WERI-Rb-1 (cell line): ENCODE data around the gene TMPRSS5.
A peak's percentile ranks its signal among the peaks of the same experiment; 100 is the strongest.

Source experiments
- DNase-seq: peaks from one replicate; pipeline ENCODE4 v3.0.0-alpha.2; 2020
- H3K27ac ChIP-seq: fragments of 250-450 bp; sonication (Bioruptor Pico); 2 replicates; pipeline ENCODE4 v1.5.1; 2020; ENCODE audit warnings: mild to moderate bottlenecking, moderate library complexity
- H3K27me3 ChIP-seq: fragments of 250-450 bp; sonication (Bioruptor Pico); 2 replicates; pipeline ENCODE4 v1.5.1; 2021; ENCODE audit warnings: mild to moderate bottlenecking, low read depth, moderate library complexity; ENCODE audit not compliant: insufficient read depth, severe bottlenecking
- H3K36me3 ChIP-seq: fragments of 250-450 bp; sonication (Bioruptor Pico); 2 replicates; pipeline ENCODE4 v1.5.1; 2020; ENCODE audit warnings: mild to moderate bottlenecking, moderate library complexity
- H3K4me3 ChIP-seq: 2 replicates; pipeline ENCODE4 v1.5.1; 2011; ENCODE audit warnings: low read depth, mild to moderate bottlenecking, control low read depth, low read length
- H3K9me3 ChIP-seq: fragments of 250-450 bp; sonication (Bioruptor Pico); 2 replicates; pipeline ENCODE4 v1.5.1; 2021; ENCODE audit warnings: mild to moderate bottlenecking, moderate library complexity; ENCODE audit not compliant: severe bottlenecking
- TF ChIP-seq, protein P1 (sequence below): IDR thresholded peaks from 2 replicates; pipeline ENCODE4 v1.5.1; 2011; ENCODE audit warnings: low read depth, mild to moderate bottlenecking, control low read depth, inconsistent platforms, low read length

TMPRSS5 gene

DNA sequence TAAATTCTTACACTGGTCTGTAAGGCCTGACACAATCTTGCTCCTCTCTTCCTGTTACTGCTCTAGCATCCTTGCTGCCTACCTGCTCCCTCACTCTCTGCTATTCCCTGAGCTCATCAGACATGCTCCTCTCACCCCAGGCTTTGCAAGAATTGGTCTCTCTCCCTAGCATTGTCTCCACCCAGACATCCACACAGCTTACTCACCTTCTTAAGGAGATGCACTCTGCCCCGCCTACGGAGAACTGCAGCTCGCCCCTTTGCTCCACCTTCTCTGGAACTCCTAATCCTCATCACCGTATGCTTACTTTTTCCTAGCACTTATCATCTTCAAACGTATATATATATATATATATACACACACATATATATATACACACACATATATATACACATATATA, 23.3 kb upstream of the TMPRSS5 start:
- H3K27me3 ChIP-seq = no peaks in the 10 kb centered on the region

DNA sequence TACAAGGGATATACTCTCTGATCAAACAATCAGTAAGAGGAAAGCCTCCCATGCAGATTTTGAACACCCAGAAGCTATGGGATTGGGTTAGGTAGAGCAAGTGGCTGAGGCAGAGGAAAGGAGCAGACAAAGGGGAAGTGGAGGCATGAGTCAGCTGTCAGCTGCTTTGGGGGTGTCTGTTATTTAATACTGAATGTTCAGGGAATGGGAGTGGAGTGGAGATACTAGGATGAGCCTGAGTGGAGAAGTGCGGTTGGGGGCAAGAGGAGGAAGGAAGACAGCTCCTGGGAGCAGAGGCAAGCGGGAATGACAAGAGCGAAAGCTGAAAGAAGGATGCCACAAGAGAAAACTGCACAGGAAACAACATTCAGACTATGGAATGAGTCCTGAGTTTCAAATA, 22.7 kb upstream of the TMPRSS5 start:
- no peak for DNase-seq
- H3K4me3 ChIP-seq = no peak overlapping the region
- TF ChIP-seq, protein P1, sequence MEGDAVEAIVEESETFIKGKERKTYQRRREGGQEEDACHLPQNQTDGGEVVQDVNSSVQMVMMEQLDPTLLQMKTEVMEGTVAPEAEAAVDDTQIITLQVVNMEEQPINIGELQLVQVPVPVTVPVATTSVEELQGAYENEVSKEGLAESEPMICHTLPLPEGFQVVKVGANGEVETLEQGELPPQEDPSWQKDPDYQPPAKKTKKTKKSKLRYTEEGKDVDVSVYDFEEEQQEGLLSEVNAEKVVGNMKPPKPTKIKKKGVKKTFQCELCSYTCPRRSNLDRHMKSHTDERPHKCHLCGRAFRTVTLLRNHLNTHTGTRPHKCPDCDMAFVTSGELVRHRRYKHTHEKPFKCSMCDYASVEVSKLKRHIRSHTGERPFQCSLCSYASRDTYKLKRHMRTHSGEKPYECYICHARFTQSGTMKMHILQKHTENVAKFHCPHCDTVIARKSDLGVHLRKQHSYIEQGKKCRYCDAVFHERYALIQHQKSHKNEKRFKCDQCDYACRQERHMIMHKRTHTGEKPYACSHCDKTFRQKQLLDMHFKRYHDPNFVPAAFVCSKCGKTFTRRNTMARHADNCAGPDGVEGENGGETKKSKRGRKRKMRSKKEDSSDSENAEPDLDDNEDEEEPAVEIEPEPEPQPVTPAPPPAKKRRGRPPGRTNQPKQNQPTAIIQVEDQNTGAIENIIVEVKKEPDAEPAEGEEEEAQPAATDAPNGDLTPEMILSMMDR = no peak
- H3K36me3 ChIP-seq = no peaks in the 10 kb centered on the region
- no peaks in the 10 kb centered on the region for H3K9me3 ChIP-seq
- H3K27ac ChIP-seq = no peak overlapping the region
- no peaks in the 10 kb centered on the region for H3K27me3 ChIP-seq

More for the DNA sequence above, 23.3 kb upstream of the TMPRSS5 start:
- TF ChIP-seq, protein P1 = no peak
- no peak overlapping the region for H3K4me3 ChIP-seq
- H3K9me3 ChIP-seq = no peaks in the 10 kb centered on the region
- no peak overlapping the region for H3K27ac ChIP-seq
- no peaks in the 10 kb centered on the region for H3K36me3 ChIP-seq
- peak; percentile 36 for DNase-seq

DNA sequence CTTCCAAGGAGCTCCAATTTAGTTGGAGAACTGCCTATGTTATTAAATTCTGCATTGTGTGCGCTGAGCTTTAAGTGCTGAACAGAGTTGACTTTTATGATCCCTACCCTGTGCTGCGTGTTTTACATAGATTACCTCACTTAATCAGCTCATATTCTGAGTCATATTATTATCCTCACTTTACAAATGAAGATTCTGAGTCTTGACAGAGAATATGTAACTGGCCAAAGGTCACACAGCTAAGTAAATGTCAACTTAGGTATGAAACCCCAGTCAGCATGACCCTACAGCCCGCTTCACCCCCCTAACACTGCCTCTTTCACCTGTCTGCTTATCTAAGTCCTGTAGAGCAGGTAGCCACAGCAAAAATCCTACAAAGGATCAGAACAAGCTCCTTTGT, 19.8 kb upstream of the TMPRSS5 start:
- TF ChIP-seq, protein P1 = no peak
- H3K4me3 ChIP-seq = no peak overlapping the region
- H3K36me3 ChIP-seq = no peaks in the 10 kb centered on the region
- no peaks in the 10 kb centered on the region for H3K9me3 ChIP-seq
- no peaks in the 10 kb centered on the region for H3K27me3 ChIP-seq
- no peak for DNase-seq
- H3K27ac ChIP-seq = no peak overlapping the region

GRCh38 chr11:113725407-113725806, 19.3 kb upstream of the TMPRSS5 start:
- Histone ChIP-seq H3K9me3 (no peaks in the 10 kb centered on the region), H3K36me3 (no peaks in the 10 kb centered on the region), H3K27ac (no peak overlapping the region), H3K27me3 (no peaks in the 10 kb centered on the region), H3K4me3 (no peak overlapping the region)
- no peak for DNase-seq
- TF ChIP-seq, protein P1 = no peak

GRCh38 chr11:113724778-113725177, 18.7 kb upstream of the TMPRSS5 start:
- Histone ChIP-seq H3K4me3 (no peak overlapping the region), H3K27me3 (no peaks in the 10 kb centered on the region), H3K9me3 (no peaks in the 10 kb centered on the region), H3K36me3 (0 out of 2 replicates have a peak, but pooled peaks cover 2% of the 10 kb centered on the region), H3K27ac (no peak overlapping the region)
- TF ChIP-seq, protein P1 = no peak
- DNase-seq = no peak

DNA sequence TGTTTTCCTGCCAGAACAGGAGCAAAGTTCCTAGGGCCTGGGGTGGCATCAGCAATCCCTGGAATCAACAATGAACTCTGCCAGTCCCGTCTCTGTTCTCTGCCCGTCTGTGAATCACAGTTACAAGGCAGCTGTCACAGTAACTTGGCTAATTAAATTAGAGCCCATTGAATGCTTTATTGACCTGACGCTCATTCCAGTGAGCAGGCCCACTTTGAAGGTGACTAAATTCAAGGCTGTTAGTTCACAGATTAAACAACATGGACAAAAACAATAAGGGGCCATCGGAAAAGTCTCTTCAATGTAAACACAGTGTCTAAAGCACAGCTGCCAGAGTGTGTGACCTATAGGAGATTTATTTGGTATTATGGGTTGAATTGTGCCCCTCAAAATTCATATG, 17.7 kb upstream of the TMPRSS5 start:
- no peak for DNase-seq
- no peak overlapping the region for H3K4me3 ChIP-seq
- H3K9me3 ChIP-seq = no peaks in the 10 kb centered on the region
- H3K27ac ChIP-seq = no peak overlapping the region
- 0 out of 2 replicates have a peak, but pooled peaks cover 2% of the 10 kb centered on the region for H3K36me3 ChIP-seq
- TF ChIP-seq, protein P1 = no peak
- H3K27me3 ChIP-seq = no peaks in the 10 kb centered on the region
